Limb (tissue), 2 donors: ENCODE results near the gene CLSTN2.

ENCODE experiments used
- DNase-seq, 2 donors: peaks; one replicate each; pipeline ENCODE4 v3.0.0-alpha.2; 2016; ENCODE audit errors: extremely low spot score in 2 of 2

CLSTN2 gene

GRCh38 chr3:139935016-139935865 is at the start of gene CLSTN2:
CLSTN2 (plus strand) TSS chr3:139935185.
- DNase-seq, result peak; percentile 18 to 87

GRCh38 chr3:139887431-139887830 is 47.6 kb upstream of the CLSTN2 start:
- DNase-seq, result no peak

- DNase-seq, result no peak
These were observed 46.3 kb upstream of the CLSTN2 start for GRCh38 chr3:139888561-139889140.

- no peak for DNase-seq
These were observed 41.6 kb upstream of the CLSTN2 start for GRCh38 chr3:139893267-139893962.

- no peak for DNase-seq
These were observed 40.9 kb upstream of the CLSTN2 start for GRCh38 chr3:139893963-139894642.

GRCh38 chr3:139894643-139894989 is 40.4 kb upstream of the CLSTN2 start:
- DNase-seq, result no peak

GRCh38 chr3:139897759-139898158 is 37.2 kb upstream of the CLSTN2 start:
- DNase-seq, result no peak

GRCh38 chr3:139906418-139906817 is 28.6 kb upstream of the CLSTN2 start:
- no peak for DNase-seq

GRCh38 chr3:139909811-139910210 is 25.2 kb upstream of the CLSTN2 start:
- no peak for DNase-seq

- DNase-seq, result no peak
These were observed 18.7 kb upstream of the CLSTN2 start for GRCh38 chr3:139916271-139916670.

GRCh38 chr3:139917226-139917785 is 17.7 kb upstream of the CLSTN2 start:
- DNase-seq, result no peak

- no peak for DNase-seq
These were observed 6.1 kb upstream of the CLSTN2 start for GRCh38 chr3:139928708-139929505.

- DNase-seq, result no peak
These were observed 4.8 kb upstream of the CLSTN2 start for GRCh38 chr3:139930211-139930610.

GRCh38 chr3:139933766-139934165 is 1.2 kb upstream of the CLSTN2 start:
- DNase-seq, result no peak

- DNase-seq, result peak; percentile 12 to 79
These were observed 371 bp upstream of the CLSTN2 start for GRCh38 chr3:139934613-139935015.

GRCh38 chr3:139935866-139936817 is 1.2 kb downstream of the CLSTN2 start:
- peak in 1 of 2 donors; percentile 66 for DNase-seq

- DNase-seq, result peak; percentile 65 to 68
These were observed 2.8 kb downstream of the CLSTN2 start for GRCh38 chr3:139937674-139938279.

GRCh38 chr3:139939681-139940190 is 4.8 kb downstream of the CLSTN2 start:
- no peak for DNase-seq

- DNase-seq, result no peak
These were observed 5.6 kb downstream of the CLSTN2 start for GRCh38 chr3:139940622-139941021.
